OCI-M2 (cell line): ENCODE data around the gene TTC19.
"Not testable (repeated sequence)": the region's sequence is repeated elsewhere in the genome, so short reads cannot be mapped to it uniquely, and the experiment has no call there.

Experiments used
- DNase-seq: peaks from one replicate; lab custom pipeline; 2025; ENCODE audit not compliant: unreplicated experiment; lab: John Stamatoyannopoulos, UW

The TTC19 gene

DNA sequence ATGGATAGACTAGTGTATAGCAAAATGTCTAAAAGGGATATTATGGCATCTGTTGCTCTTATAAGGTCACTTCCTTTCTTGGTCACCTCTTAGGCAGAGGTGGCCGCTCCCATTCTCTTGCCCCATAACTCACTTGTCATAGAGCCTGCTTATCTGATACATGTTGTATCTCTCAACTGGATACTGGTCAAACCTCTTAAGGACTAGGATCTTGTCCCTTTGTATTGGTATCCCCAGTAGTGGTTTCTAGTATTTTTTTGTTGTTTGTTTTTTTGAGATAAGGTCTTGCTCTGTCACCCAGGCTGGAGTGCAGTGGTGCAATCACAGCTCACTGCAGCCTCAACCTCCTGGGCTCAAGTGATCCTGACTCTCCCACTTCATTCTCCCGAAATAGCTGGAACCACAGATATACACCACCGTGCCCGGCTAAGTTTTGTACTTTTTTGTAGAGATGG lies 27.1 kb upstream of the TTC19 start:
- DNase-seq = no peak

DNA sequence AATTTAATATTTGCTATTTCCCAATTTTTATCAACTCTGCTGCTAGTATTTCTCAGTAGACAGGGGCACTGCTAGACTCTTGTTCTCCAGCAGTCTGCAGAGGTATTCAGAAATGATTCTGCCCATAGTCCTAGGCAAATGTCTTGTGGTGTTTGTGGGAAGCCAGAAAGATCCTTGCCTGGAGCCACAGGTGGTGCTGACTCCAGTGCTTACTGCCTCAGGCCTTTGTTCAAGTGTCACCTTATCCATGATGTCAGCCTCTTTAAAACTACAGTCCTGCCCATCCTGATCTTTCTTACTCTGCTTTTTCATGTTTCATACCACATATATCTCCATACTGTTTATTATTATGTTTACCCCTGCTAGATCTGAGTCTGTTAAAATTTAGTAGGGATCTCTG lies 26.6 kb upstream of the TTC19 start:
- DNase-seq = no peak

DNA sequence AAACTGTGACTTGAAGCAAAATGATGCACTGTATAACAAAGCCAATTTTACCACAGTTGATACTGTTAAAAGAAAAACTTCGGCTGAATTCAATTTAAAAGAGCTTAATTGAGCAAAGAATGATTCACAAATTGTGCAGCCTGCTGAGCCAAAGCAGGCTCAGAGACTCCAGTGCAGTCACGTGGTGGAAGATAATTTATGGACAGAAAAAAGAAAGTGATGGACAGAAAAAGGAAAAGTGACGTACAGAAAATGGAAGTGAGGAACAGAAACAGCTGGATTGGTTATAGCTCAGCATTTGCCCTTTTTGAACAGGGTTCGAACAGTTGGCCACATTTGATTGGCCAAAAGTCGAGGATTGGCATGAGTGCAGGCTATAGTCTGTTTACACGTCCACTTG lies 25.8 kb upstream of the TTC19 start:
- no peak for DNase-seq

DNA sequence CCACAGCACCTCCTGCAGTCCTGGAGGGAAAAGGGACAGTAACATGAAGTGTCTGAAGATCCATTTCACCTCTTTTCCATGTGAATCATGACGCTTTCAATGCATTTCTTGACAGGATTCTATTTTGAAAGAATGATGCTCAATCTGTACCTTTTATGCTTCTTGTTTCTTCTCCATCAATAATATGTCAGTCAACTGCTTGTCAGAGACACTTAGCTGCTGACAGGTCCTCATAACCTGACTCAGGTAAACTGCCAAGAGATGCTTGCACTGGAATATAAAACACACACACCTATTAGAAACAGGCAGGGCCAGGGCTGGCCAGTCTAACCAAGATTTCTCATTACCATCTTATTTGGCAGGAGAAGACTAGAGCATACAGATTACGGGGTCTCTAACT lies 21.7 kb upstream of the TTC19 start:
- DNase-seq = no peak

DNA sequence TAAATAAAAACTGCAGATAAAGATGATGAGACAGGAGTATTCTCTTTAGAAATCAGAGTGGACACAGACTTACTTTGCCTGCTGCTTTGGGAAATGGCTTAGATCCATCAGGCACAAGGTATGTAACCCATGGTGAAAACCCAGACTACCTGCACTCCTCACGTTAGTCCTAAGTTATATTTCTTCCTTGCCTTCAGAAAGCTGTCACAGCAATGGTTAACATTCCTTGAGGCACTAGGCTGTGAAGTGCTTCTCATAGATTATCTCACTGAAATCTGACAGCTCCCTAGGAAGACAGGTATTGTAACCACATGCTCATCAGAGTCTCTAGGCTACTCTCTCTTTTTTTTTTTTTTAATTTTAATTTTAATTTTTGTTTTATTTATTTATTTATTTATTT lies 21.0 kb upstream of the TTC19 start:
- DNase-seq = no peak

DNA sequence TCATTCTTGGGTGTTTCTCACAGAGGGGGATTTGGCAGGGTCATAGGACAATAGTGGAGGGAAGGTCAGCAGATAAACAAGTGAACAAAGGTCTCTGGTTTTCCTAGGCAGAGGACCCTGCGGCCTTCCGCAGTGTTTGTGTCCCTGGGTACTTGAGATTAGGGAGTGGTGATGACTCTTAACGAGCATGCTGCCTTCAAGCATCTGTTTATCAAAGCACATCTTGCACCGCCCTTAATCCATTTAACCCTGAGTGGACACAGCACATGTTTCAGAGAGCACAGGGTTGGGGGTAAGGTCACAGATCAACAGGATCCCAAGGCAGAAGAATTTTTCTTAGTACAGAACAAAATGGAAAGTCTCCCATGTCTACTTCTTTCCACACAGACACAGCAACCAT lies 20.6 kb upstream of the TTC19 start:
- DNase-seq = not testable (repeated sequence)

DNA sequence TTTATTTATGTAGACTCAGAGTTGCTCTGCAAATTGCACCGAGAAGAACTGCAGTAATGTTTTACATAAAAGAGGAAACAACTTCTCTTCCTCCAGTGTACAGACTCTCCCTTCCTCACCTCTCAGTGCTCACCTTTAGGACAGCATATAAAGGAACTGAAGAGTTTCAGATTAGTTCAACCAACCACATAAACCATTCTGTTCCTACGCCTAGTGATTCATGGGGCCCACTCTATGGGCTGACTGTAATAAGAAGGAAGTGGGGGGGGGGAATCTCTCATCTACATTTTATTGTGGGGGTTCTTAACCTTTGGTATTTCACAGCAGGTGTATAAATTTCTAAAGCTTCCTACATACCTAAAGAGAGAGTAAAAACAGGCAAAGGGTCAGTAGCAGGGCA lies 18.4 kb upstream of the TTC19 start:
- no peak for DNase-seq

DNA sequence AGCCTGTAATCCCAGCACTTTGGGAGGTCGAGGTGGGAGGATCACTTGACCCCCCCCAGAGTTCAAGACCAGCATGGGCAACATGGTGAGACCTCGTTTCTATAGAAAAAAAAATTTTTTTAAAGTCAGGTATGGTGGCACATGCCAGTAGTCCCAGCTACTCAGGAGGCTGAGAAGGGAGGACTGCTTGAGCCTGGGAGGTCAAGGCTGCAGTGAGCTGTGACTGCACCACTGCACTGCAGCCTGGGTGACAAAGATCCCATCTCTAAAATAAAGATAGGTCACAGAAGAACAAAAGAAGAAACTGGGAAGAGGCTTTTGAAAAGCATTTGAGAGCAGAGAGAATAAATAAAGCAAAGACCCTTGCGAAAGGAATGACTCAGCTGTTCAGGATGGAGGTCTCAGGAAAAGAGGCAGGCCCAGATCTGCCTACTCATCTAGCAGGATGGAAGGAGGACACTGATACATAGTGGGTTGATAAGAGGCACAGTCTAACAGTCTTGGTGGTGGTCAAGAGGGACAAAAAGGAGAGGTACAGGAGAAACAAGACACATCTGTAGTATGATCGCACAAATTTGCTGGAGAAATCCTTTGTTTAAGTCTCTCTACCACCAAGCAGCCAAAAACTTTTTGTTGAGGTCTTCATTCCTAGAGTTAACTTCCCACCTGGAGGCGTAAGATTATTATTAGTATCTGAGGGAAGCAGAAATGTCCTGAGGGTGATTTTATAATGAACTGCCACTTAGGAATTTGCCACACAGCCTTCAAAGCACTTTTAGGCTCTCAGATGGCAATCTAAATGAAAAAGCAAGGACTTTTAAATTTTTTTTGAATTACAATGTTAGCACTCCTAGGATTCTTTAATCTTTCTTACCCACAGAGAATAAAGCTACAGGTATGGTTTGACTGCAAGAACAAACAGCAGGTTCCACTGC lies 17.7 kb upstream of the TTC19 start:
- no peak for DNase-seq

DNA sequence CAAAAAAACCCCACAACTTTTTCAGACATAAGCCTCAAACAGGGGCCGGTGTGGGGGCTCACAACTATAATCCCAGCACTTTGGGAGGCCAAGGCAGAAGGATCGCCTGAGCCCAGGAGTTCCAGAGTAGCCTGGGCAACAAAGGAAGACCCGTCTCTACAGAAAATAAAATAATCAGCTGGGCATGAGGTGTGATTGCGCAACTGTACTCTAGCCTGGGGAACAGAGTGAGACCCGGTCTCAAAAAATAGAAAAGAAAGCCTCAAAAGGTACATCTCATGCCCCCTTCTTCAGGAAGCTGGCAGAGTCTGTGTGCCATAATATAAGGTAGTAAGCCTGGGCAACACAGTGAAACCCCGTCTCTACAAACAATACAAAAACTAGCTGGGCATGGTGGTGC lies 3.3 kb upstream of the TTC19 start:
- DNase-seq = no peak

DNA sequence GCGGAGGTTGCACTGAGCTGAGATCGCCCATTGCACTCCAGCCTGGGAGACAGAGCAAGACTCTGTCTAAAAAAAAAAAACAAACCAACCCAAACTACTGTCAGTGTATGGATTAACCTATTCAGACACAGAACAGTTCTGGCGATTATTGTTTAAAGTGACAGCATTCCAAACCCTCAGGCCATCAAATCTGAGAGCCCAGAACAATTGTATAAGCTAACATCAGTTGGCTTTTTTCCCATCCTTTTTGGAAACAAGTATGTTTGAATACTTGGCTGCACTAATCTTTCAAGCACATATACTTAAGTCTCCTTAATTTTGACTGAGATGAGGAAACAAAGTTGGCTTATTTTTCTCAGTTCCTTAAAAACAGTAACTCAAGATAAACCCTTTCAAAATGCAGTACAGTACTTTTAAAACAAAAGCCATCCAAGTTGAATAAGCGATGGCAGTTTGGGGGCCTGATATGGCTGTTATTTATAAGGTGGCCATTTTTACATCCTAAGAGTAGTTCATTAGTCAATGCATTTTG lies 1.5 kb upstream of the TTC19 start:
- no peak for DNase-seq

DNA sequence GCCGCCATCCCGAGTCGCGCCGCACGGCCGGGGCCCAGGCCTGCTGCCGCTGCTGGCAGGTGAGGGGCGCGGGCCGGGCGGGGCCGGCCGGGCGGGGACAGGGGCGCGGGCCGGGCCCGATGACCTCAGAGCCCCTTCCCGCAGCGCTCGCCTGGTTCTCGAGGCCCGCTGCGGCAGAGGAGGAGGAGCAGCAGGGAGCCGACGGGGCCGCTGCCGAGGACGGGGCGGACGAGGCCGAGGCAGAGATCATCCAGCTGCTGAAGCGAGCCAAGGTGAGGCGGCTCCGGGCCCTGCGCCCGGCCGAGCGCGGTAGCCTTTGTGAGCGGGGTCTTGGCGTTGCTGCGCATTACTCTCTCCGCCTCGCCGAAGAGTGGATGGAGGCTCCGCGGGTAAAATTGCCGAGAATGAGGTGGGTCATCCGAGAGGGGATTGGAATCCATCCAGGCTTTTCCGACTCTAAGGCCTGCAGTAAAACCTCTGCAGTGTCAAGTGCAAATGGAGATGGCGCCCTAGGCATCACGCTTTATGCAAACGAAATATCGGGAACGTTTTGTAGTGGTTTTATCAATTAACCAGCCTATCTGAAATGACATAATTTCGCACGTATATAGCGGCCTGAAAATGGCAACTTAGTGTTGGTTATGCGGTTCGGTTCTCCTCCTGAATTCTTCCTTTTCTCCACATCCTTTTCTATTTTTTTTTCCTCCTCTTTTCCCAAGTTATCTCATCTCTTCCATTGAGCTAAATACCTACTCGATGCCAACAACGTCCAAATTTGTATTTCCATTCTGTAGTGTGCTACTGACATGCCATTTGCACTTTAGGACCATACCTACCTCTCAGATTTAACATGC lies 577 bp downstream of the TTC19 start:
- no peak for DNase-seq

DNA sequence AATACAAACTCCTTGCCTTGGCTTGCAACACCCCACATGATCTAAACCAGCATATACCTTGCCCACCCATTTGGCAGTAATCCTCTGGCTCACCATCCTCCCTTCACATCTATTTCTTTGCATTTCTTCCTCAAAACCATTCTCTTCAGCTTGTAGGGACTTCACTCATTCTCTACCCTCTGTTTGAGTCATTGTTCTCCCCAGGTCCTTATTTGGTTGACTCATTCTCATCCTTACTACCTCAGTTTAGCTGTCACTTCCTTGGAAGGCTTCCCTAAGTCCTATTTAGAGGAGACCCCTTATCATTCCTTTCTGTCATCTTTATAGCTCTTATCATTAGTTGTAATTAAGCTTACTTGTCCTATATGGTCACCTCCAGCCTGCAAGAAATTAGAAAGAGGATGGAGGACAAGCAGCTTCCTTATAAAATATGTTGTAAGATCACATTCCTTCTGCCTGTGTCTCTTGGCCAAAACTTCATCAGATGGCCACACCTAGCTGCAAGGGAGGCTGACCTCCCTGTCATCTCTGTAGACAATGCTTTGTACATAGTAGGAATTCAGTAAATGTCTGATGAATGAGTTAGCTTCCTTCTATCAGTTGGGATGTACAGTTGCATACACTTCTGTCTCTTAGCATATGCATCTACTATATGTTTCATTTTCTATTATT lies 1.7 kb downstream of the TTC19 start:
- no peak for DNase-seq

DNA sequence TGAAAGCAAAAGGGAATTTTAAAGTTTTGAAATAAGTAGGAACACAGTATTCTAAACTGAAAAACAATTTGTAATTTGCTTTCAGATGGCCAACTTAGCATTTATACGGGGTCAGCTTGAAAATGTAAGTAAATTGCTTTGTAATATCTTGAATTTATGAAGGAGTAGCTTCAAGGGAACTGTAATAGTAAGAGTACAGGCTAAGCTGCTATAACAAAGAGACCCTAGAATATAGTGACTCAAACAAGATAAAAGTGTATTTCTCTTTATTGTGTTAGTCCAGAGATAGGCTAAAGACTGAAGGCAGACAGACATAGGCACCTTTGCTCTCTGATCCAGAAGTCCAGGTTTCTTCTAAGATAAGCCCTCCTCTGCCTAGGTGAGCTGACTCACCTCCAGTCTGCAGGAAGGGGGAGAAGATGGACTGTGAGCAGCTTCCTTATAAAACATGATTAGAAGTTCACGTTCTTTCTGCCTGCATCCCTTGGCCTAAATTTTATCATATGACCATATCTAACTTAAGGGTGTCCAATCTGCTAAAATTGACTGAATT lies 3.2 kb downstream of the TTC19 start:
- no peak for DNase-seq

DNA sequence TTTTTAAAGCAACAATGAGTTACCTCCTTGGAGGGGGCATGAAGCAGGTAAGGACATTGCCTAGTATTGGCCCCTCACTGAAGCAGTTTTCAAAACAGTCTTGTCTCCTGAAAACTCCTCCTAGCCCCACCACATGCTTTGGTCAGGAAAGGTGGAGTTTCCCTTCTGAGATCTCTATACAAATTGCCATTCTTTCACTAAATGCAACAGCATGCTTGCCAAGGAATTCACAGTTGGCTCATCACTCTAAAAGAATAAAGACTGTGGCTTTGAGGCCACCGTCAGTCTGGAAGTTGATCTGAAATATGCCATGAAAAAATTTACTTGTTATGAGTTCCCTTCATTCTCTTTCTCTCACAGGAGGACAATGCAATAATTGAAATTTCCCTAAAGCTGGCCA lies 4.2 kb downstream of the TTC19 start:
- DNase-seq = no peak

DNA sequence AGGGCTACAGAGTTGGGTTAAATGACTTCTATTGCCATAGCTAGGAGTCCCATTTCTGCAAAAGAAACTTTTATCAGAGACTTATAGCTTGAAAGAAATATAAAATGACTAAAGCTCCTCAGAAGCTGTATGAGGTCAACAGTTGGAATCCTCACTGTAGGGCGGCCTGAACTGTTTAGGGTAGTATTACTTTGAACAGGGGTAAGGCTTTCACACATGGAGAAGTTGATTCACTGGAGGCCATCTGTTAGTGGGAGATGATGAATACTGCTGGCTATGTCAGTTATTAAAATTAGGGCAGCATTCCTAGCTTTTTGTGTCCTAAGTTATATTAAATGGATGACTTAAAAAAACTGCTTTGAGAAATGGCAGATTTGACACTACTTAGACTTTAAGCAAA lies 6.0 kb downstream of the TTC19 start:
- no peak for DNase-seq

DNA sequence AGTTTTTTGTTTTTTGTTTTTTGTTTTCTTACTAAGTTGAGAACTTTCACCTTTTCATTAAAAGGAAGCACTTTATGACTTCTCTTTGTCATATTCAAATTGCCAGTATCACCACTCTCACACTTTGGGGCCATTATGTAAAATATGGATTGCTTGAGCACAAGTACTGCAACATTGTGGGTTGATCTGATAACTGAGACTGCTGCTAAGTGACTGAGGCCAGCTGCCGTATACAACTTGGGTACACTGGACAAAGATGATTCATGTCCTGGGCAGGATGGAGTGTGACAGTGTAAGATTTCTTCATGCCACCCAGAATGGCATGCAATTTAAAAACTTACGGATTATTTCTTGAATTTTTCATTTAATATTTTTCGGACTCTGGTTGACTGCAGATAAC lies 7.8 kb downstream of the TTC19 start:
- DNase-seq = no peak

DNA sequence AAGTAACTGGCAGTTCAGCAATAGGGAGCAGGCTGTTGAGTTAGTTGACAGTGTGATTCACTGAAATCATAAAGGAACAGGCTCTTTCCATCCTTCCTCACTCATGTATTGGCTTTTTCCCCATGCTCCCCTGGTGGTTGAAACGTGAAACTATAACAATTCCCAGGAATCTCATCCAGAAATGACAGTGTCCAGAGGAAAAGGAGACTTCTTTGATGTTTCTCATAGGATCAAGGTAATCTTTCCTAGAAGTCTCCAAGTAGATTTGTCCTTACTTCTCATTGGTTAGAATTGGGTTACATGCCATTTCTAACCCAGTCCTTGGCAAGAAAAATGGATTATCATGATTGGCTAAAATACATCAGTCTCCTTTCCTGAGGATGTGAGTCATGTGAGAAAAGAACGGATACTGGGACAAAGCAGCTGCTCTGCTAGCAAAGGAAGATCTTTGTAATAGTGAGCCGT lies 14.4 kb downstream of the TTC19 start:
- no peak for DNase-seq

DNA sequence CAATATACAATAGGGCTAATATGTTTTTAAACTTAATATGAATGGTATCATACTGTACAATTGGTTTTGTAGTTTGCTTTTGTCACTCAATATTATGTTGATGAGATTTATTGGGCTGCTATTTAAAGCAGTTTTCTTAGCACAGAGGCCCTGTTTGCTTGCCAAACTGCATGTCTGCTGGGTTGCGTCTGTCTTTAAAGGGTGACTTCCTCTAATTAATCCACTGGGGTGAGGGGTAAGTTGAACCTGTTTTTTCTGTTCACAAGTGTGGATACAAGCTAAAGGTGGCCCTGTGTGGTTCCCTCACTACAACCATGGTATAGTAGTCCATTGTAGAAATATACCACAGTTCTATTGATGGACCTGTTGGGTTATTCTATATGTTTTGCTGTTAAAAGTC lies 19.7 kb downstream of the TTC19 start:
- DNase-seq = no peak

DNA sequence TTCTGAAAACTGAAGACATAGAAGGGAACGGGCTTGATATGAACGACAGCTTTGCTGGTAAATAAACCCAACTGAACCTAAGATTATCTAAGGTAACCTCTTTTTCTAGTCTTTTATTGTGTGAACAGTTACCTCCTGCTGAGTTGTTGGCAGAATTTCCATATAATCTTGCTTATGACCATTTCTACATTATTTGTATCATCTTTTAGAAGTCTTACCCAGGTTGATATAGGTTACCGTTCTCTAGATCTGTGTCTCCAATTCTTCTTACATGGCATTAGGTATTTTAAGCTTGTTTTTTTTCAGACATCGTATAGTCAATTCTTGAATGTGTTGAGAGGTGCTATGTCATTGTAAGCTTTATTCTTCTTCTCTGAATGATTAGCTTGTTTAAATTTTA lies 24.3 kb downstream of the TTC19 start:
- DNase-seq = no peak

DNA sequence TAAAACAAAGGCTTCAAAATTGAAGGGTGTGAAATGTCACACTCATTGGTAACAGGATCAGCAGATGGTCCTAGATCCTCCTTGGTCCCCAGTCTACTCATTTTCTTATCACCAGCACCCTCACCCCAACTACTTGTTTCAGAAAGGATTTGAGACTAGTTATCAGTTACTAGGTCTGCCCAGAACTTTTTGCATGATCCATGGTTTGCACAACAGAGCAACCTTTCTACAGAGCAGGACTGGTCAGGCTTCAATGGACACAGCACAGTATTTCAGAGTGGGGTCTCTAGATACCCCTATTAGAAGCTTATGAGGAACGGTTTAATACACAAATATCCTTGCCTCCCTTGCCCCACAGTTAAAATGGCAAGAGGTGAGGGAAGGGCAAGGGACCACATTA lies 25.6 kb downstream of the TTC19 start:
- no peak for DNase-seq

DNA sequence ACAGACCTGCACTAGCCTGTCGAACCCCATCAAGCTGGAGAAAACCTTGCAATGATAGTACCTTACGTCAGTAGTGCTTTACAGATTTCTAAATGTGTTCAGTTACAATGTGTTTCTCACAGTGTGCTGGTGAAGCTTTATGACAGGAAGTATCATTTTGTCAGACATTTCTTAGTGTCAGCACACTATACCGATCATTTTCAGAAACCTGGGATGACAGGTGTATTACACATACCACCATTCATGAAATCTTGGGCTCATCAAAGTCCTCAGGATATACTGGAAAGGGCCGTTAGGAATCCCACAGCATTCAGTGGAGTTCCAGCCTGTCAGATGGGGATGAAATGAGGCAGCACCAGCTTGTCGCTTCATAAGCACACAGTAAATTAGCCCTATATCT lies 27.3 kb downstream of the TTC19 start:
- no peak for DNase-seq
